T-helper 1 cell treated with Interleukin-12 subunit alpha and Interleukin-12 subunit beta and Interleukin-4 antibody, amounts not matched to agents 30 ng/mL and 1 ng/mL, for 36 hours (primary cell): ENCODE measurements around the gene CTXN3. TPM values are rescaled to one million over a fixed set of nuclear protein-coding genes. Genes with fewer than 3 reads are reported as not detected.

Source experiments
- intact Hi-C: fragments of 100-400 bp; cut with micrococcal nuclease; formaldehyde crosslinking; loops from one replicate; pipeline ENCODE4 v1.15.1; 2024
- total RNA-seq: library from RNA; stranded (reverse); gene quantifications from 2 replicates; pipeline ENCODE4 v1.2.3, GENCODE V29; 2022

CTXN3 gene
- total RNA-seq, result not detected in 2 replicates

GRCh38 chr5:127649018-127649439 is at the start of gene CTXN3:
Gene CTXN3 (plus strand): TSS chr5:127649082. CDS start chr5:127657522, 8,440 bp downstream.
- intact Hi-C loops, result no loop called here

GRCh38 chr5:127599320-127599719 is 49.6 kb upstream of the CTXN3 start:
- intact Hi-C loops, result no loop called here

- intact Hi-C loops, result no loop called here
These were observed 49.0 kb upstream of the CTXN3 start for GRCh38 chr5:127599847-127600246.

- intact Hi-C loops, result no loop called here
These were observed 47.8 kb upstream of the CTXN3 start for GRCh38 chr5:127601111-127601510.

- intact Hi-C loops, result no loop called here
These were observed 47.3 kb upstream of the CTXN3 start for GRCh38 chr5:127601601-127602000.

- intact Hi-C loops, result no loop called here
These were observed 46.4 kb upstream of the CTXN3 start for GRCh38 chr5:127602481-127602880.

- intact Hi-C loops, result no loop called here
These were observed 45.7 kb upstream of the CTXN3 start for GRCh38 chr5:127602896-127603844.

- intact Hi-C loops, result no loop called here
These were observed 40.7 kb upstream of the CTXN3 start for GRCh38 chr5:127608077-127608660.

- intact Hi-C loops, result no loop called here
These were observed 39.9 kb upstream of the CTXN3 start for GRCh38 chr5:127609011-127609410.

GRCh38 chr5:127609957-127610356 is 38.9 kb upstream of the CTXN3 start:
- intact Hi-C loops, result no loop called here

GRCh38 chr5:127612441-127613141 is 36.3 kb upstream of the CTXN3 start:
- intact Hi-C loops, result no loop called here

GRCh38 chr5:127615916-127616315 is 33.0 kb upstream of the CTXN3 start:
- intact Hi-C loops, result no loop called here

- intact Hi-C loops, result no loop called here
These were observed 28.9 kb upstream of the CTXN3 start for GRCh38 chr5:127619908-127620479.

- intact Hi-C loops, result no loop called here
These were observed 27.1 kb upstream of the CTXN3 start for GRCh38 chr5:127621601-127622325.

GRCh38 chr5:127634007-127634406 is 14.9 kb upstream of the CTXN3 start:
- intact Hi-C loops, result no loop called here

- intact Hi-C loops, result no loop called here
These were observed 9.1 kb upstream of the CTXN3 start for GRCh38 chr5:127639828-127640227.

GRCh38 chr5:127642949-127643348 is 5.9 kb upstream of the CTXN3 start:
- intact Hi-C loops, result no loop called here

- intact Hi-C loops, result no loop called here
These were observed 5.3 kb upstream of the CTXN3 start for GRCh38 chr5:127643607-127644006.

- intact Hi-C loops, result no loop called here
These were observed 3.6 kb upstream of the CTXN3 start for GRCh38 chr5:127645300-127645726.

GRCh38 chr5:127647361-127647958 is 1.4 kb upstream of the CTXN3 start:
- intact Hi-C loops, result no loop called here

- intact Hi-C loops, result no loop called here
These were observed 1.1 kb downstream of the CTXN3 start for GRCh38 chr5:127650022-127650421.
